H9 (cell line): Measurements from ENCODE around the gene IP6K2. TPM values are rescaled to one million over a fixed set of nuclear protein-coding genes. Genes with fewer than 3 reads are reported as not detected.

Source experiments
- DNase-seq: peaks from one replicate; pipeline ENCODE4 v3.0.0-alpha.2; 2017
- H2AFZ ChIP-seq: one replicate; pipeline ENCODE4 v1.6.1; 2013; ENCODE audit warnings: mild to moderate bottlenecking, low read length, control low read depth, moderate library complexity
- H2AK5ac ChIP-seq: 2 replicates; pipeline ENCODE4 v1.6.1; 2013; ENCODE audit warnings: low read length, control low read depth, mixed read lengths; ENCODE audit not compliant: insufficient read length
- H2BK120ac ChIP-seq: one replicate; pipeline ENCODE4 v1.6.1; 2013; ENCODE audit warnings: low read depth, mild to moderate bottlenecking, low read length, control low read depth, inconsistent platforms; ENCODE audit not compliant: poor library complexity, severe bottlenecking
- H2BK12ac ChIP-seq: 2 replicates; pipeline ENCODE4 v1.6.1; 2013; ENCODE audit warnings: low read length, control low read depth, mixed read lengths, low read depth; ENCODE audit not compliant: insufficient read length
- H2BK15ac ChIP-seq: 2 replicates; pipeline ENCODE4 v1.6.1; 2013; ENCODE audit warnings: low read depth, low read length, control low read depth
- H2BK20ac ChIP-seq: one replicate; pipeline ENCODE4 v1.6.1; 2013; ENCODE audit warnings: low read depth, mild to moderate bottlenecking, low read length, control low read depth, inconsistent platforms; ENCODE audit not compliant: poor library complexity, severe bottlenecking
- H2BK5ac ChIP-seq: 2 replicates; pipeline ENCODE4 v1.6.1; 2013; ENCODE audit warnings: low read length, control low read depth, mixed read lengths; ENCODE audit not compliant: insufficient read length
- H3K14ac ChIP-seq: 2 replicates; pipeline ENCODE4 v1.6.1; 2013; ENCODE audit warnings: low read length, control low read depth; ENCODE audit not compliant: insufficient read depth
- H3K18ac ChIP-seq: 2 replicates; pipeline ENCODE4 v1.6.1; 2013; ENCODE audit warnings: low read depth, mild to moderate bottlenecking, mixed read lengths, low read length, control low read depth; ENCODE audit not compliant: insufficient read length
- H3K23ac ChIP-seq: 2 replicates; pipeline ENCODE4 v1.6.1; 2013; ENCODE audit warnings: low read length, control low read depth, mixed read lengths, low read depth; ENCODE audit not compliant: insufficient read length
- H3K23me2 ChIP-seq: 2 replicates; pipeline ENCODE4 v1.6.1; 2013; ENCODE audit warnings: low read depth, mild to moderate bottlenecking, mixed read lengths, low read length, control low read depth; ENCODE audit not compliant: insufficient read length, poor library complexity, severe bottlenecking
- H3K27ac ChIP-seq: 2 replicates; pipeline ENCODE4 v1.5.1; 2013; ENCODE audit warnings: low read length, control low read depth, mixed read lengths, low read depth; ENCODE audit not compliant: insufficient read length
- H3K27me3 ChIP-seq: 2 replicates; pipeline ENCODE4 v1.6.1; 2013; ENCODE audit warnings: low read length, control low read depth, inconsistent platforms; ENCODE audit not compliant: insufficient read depth
- H3K4ac ChIP-seq: 2 replicates; pipeline ENCODE4 v1.6.1; 2013; ENCODE audit warnings: low read depth, mild to moderate bottlenecking, control low read depth, inconsistent platforms, low read length, moderate library complexity
- H3K4me1 ChIP-seq: 2 replicates; pipeline ENCODE4 v1.6.1; 2013; ENCODE audit warnings: low read length, control low read depth, inconsistent platforms; ENCODE audit not compliant: insufficient read depth
- H3K4me2 ChIP-seq: 2 replicates; pipeline ENCODE4 v1.6.1; 2013; ENCODE audit warnings: low read length, control low read depth, mixed read lengths; ENCODE audit not compliant: insufficient read length, insufficient read depth
- H3K56ac ChIP-seq: 2 replicates; pipeline ENCODE4 v1.6.1; 2013; ENCODE audit warnings: low read depth, mild to moderate bottlenecking, mixed read lengths, low read length, control low read depth; ENCODE audit not compliant: insufficient read length
- H3K79me1 ChIP-seq: 2 replicates; pipeline ENCODE4 v1.6.1; 2013; ENCODE audit warnings: low read depth, mild to moderate bottlenecking, moderate library complexity, low read length, control low read depth, inconsistent platforms; ENCODE audit not compliant: insufficient read depth, poor library complexity, severe bottlenecking
- H3K79me2 ChIP-seq: 2 replicates; pipeline ENCODE4 v1.6.1; 2013; ENCODE audit warnings: low read length, control low read depth, inconsistent platforms; ENCODE audit not compliant: insufficient read depth
- H3K9ac ChIP-seq: 2 replicates; pipeline ENCODE4 v1.6.1; 2013; ENCODE audit warnings: low read length, control low read depth, mixed read lengths; ENCODE audit not compliant: insufficient read length; ENCODE audit errors: extremely low read depth
- H3K9me3 ChIP-seq: one replicate; pipeline ENCODE4 v1.6.1; 2013; ENCODE audit warnings: low read depth, low read length, inconsistent platforms; ENCODE audit not compliant: control insufficient read depth
- H3T11ph ChIP-seq: one replicate; pipeline ENCODE4 v1.6.1; 2013; ENCODE audit warnings: mild to moderate bottlenecking, low read length, control low read depth, inconsistent platforms
- H4K20me1 ChIP-seq: one replicate; pipeline ENCODE4 v1.6.1; 2013; ENCODE audit not compliant: control insufficient read depth, insufficient read length, insufficient read depth
- H4K5ac ChIP-seq: 2 replicates; pipeline ENCODE4 v1.6.1; 2013; ENCODE audit warnings: low read depth, mild to moderate bottlenecking, mixed read lengths, low read length, control low read depth; ENCODE audit not compliant: insufficient read length
- H4K8ac ChIP-seq: replicated peaks from 2 replicates; pipeline ENCODE4 v1.6.1; 2013; ENCODE audit warnings: low read length, control low read depth, mixed read lengths, low read depth; ENCODE audit not compliant: insufficient read length
- H4K91ac ChIP-seq: 2 replicates; pipeline ENCODE4 v1.6.1; 2013; ENCODE audit warnings: low read depth, mild to moderate bottlenecking, moderate library complexity, mixed read lengths, low read length, control low read depth; ENCODE audit not compliant: insufficient read length
- H3K27ac Mint-ChIP-seq, 3 experiments: 2 replicates in 2 of 3; 3 replicates in 1 of 3; pipeline ENCODE4 v1.8.0; 2020 to 2021; ENCODE audit warnings: mixed read lengths in 3 of 3, mild to moderate bottlenecking in 1 of 3, moderate library complexity in 1 of 3
- H3K27me3 Mint-ChIP-seq: 2 replicates; pipeline ENCODE4 v1.8.0; 2021; ENCODE audit warnings: low read depth, mild to moderate bottlenecking, moderate library complexity, mixed read lengths
- H3K36me3 Mint-ChIP-seq, 3 experiments: 2 replicates in 2 of 3; 3 replicates in 1 of 3; pipeline ENCODE4 v1.8.0; 2020 to 2021; ENCODE audit warnings: low read depth in 3 of 3, mixed read lengths in 3 of 3; ENCODE audit not compliant: insufficient read depth in 1 of 3
- H3K4me1 Mint-ChIP-seq, 2 experiments: 2 replicates each; pipeline ENCODE4 v1.8.0; 2020; ENCODE audit warnings: mixed read lengths in 2 of 2
- H3K4me3 Mint-ChIP-seq, 2 experiments: 2 replicates in 1 of 2; 3 replicates in 1 of 2; pipeline ENCODE4 v1.8.0; 2020 to 2021; ENCODE audit warnings: mild to moderate bottlenecking in 2 of 2, mixed read lengths in 2 of 2, moderate library complexity in 1 of 2
- H3K9me3 Mint-ChIP-seq, 2 experiments: 2 replicates in 1 of 2; 3 replicates in 1 of 2; pipeline ENCODE4 v1.8.0; 2020; ENCODE audit warnings: mild to moderate bottlenecking in 2 of 2, mixed read lengths in 2 of 2, moderate library complexity in 1 of 2
- WGBS: extraction: QIAGEN DNeasy Blood & Tissue Kit; methylation state at CpG from one replicate; pipeline ENCODE4 v1.1.7; 2013; ENCODE audit warnings: missing lambda C conversion rate, low lambda C conversion rate, mixed read lengths; ENCODE audit not compliant: insufficient read length; ENCODE audit errors: extremely low coverage; 5-methylcytosine and 5-hydroxymethylcytosine counted together
- total RNA-seq: library from RNA; stranded (reverse); gene quantifications from 2 replicates; pipeline ENCODE4 v1.2.1, GENCODE V29; 2021
- TF ChIP-seq, protein P1 (sequence below): fragments of 200-600 bp; sonication (generic); conservative IDR thresholded peaks from 3 replicates; pipeline ENCODE4 v1.8.0; 2021; ENCODE audit warnings: antibody characterized with exemption, mild to moderate bottlenecking

IP6K2 gene
- total RNA-seq, 1 experiment from 2014 or later = 94.7 TPM

DNA sequence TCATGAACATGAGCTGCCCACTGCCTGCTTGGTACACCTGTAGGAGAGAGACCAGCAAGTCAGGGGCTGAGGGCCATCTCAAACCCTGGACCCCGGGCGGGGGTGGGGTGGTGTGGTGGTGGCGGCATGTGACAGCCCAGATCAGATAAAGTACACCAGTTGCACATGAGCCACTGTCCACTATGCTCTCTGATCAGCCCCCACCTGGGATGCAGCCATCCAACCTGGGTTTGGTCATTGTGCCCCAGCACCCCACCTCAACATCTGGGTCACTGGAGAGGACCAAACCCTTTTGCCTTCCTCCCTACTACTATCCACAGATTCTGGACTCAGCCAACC is 28.3 kb downstream of the IP6K2 start:
- Histone ChIP-seq H3K27me3 (no peaks in the 10 kb centered on the region), H3K79me1 (no peaks in the 10 kb centered on the region), H2AFZ (no peak overlapping the region), H3K9me3 (no peaks in the 10 kb centered on the region), H4K91ac (no peak overlapping the region), H4K8ac (no peak overlapping the region), H2BK20ac (no peak overlapping the region), H2BK15ac (no peak overlapping the region), H3K27ac (no peak overlapping the region), H3K4me2 (no peak overlapping the region), H4K20me1 (no peaks in the 10 kb centered on the region), H3T11ph (no peak overlapping the region), H3K23ac (no peak overlapping the region), H3K9ac (no peak overlapping the region), H2BK5ac (no peak overlapping the region), H3K4me1 (peaks cover 4% of the 10 kb centered on the region; the same call in 1 of the 2 replicates), H3K4ac (no peak overlapping the region), H2AK5ac (no peak overlapping the region), H3K23me2 (peaks cover 8% of the 10 kb centered on the region), H3K14ac (no peak overlapping the region), H4K5ac (no peak overlapping the region), H2BK12ac (no peak overlapping the region), H3K79me2 (peaks cover 3% of the 10 kb centered on the region; the same call in 1 of the 2 replicates), H3K56ac (no peak overlapping the region), H2BK120ac (no peak overlapping the region), H3K18ac (no peak overlapping the region)
- TF ChIP-seq, protein P1, sequence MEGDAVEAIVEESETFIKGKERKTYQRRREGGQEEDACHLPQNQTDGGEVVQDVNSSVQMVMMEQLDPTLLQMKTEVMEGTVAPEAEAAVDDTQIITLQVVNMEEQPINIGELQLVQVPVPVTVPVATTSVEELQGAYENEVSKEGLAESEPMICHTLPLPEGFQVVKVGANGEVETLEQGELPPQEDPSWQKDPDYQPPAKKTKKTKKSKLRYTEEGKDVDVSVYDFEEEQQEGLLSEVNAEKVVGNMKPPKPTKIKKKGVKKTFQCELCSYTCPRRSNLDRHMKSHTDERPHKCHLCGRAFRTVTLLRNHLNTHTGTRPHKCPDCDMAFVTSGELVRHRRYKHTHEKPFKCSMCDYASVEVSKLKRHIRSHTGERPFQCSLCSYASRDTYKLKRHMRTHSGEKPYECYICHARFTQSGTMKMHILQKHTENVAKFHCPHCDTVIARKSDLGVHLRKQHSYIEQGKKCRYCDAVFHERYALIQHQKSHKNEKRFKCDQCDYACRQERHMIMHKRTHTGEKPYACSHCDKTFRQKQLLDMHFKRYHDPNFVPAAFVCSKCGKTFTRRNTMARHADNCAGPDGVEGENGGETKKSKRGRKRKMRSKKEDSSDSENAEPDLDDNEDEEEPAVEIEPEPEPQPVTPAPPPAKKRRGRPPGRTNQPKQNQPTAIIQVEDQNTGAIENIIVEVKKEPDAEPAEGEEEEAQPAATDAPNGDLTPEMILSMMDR = no peak
- H3K36me3 Mint-ChIP-seq = peaks cover 40 to 67% (median 53%) of the 10 kb centered on the region in 3 experiments
- no peak for DNase-seq
- no peak overlapping the region; a peak in 1 of 7 replicates for H3K27ac Mint-ChIP-seq
- no peaks in the 10 kb centered on the region for H3K9me3 Mint-ChIP-seq
- WGBS = no CpG with 5 or more reads among the region's 3 CpGs
- no peak overlapping the region for H3K4me3 Mint-ChIP-seq
- no peaks in the 10 kb centered on the region; the same call in 1 of the 2 replicates for H3K27me3 Mint-ChIP-seq
- H3K4me1 Mint-ChIP-seq = peaks cover 16 to 21% of the 10 kb centered on the region in 2 experiments
